Urinary bladder (tissue), 4 donors: ENCODE results near the gene ACSS3. TPM values are rescaled to one million over a fixed set of nuclear protein-coding genes. Genes with fewer than 3 reads are reported as not detected.

ENCODE experiments used
- DNase-seq: peaks from one replicate; pipeline ENCODE4 v3.0.0-alpha.2; 2015; ENCODE audit errors: extremely low spot score
- H3K27ac ChIP-seq: one replicate; pipeline ENCODE4 v1.5.1; 2013; ENCODE audit warnings: low read depth, mild to moderate bottlenecking, moderate library complexity
- H3K36me3 ChIP-seq: one replicate; pipeline ENCODE4 v1.6.1; 2013; ENCODE audit warnings: mild to moderate bottlenecking, moderate library complexity; ENCODE audit not compliant: insufficient read depth
- H3K4me1 ChIP-seq: one replicate; pipeline ENCODE4 v1.6.1; 2013; ENCODE audit warnings: mild to moderate bottlenecking, moderate library complexity; ENCODE audit not compliant: insufficient read depth
- H3K4me3 ChIP-seq: one replicate; pipeline ENCODE4 v1.5.1; 2013; ENCODE audit warnings: low read depth, low read length
- WGBS: extraction: QIAGEN DNeasy Blood & Tissue Kit; methylation state at CpG from one replicate; pipeline ENCODE4 v1.1.7; 2013; 5-methylcytosine and 5-hydroxymethylcytosine counted together
- polyA plus RNA-seq: library from polyadenylated mRNA; stranded (reverse); fragments of 200-250 nt; gene quantifications from one replicate; pipeline ENCODE4 v1.2.3, GENCODE V29; 2013
- total RNA-seq: library from RNA; depleted of rRNA; stranded (reverse); fragments of >200 nt; gene quantifications from one replicate; pipeline ENCODE4 v1.2.3, GENCODE V29; 2014
- donor health status: healthy with polysubstance abuse.
- donor health status: healthy.

The ACSS3 gene
- total and polyA plus RNA-seq, 2 donors = 7.8 to 39.7 TPM

- 95% methylated on average over 8 of the region's 8 CpGs for whole genome bisulfite sequencing
- Histone ChIP-seq H3K27ac (no peak overlapping the region), H3K4me1 (no peaks in the 10 kb centered on the region), H3K4me3 (no peak overlapping the region), H3K36me3 (no peaks in the 10 kb centered on the region)
- no peak for DNase-seq
Observed at GRCh38 chr12:81125691-81126090, 47.8 kb downstream of the ACSS3 start.

GRCh38 chr12:81128930-81129554 lies 51.2 kb downstream of the ACSS3 start:
- no peak overlapping the region for H3K27ac ChIP-seq
- H3K4me3 ChIP-seq = no peak overlapping the region
- H3K36me3 ChIP-seq = no peaks in the 10 kb centered on the region
- no peaks in the 10 kb centered on the region for H3K4me1 ChIP-seq
- no peak for DNase-seq
- 13% methylated on average over 2 of the region's 2 CpGs for WGBS

- H3K36me3 ChIP-seq = peaks cover 2% of the 10 kb centered on the region
- DNase-seq = no peak
- no peaks in the 10 kb centered on the region for H3K4me1 ChIP-seq
- no peak overlapping the region for H3K4me3 ChIP-seq
- H3K27ac ChIP-seq = no peak overlapping the region
Observed at GRCh38 chr12:81136519-81136918, 58.6 kb downstream of the ACSS3 start.

GRCh38 chr12:81137801-81138200 lies 59.9 kb downstream of the ACSS3 start:
- peaks cover 2% of the 10 kb centered on the region for H3K36me3 ChIP-seq
- DNase-seq = no peak
- H3K4me1 ChIP-seq = no peaks in the 10 kb centered on the region
- 71% methylated on average over 2 of the region's 2 CpGs for WGBS
- no peak overlapping the region for H3K4me3 ChIP-seq
- H3K27ac ChIP-seq = no peak overlapping the region

- 99% methylated on average over 1 of the region's 1 CpG for WGBS
- Histone ChIP-seq H3K4me3 (no peak overlapping the region), H3K4me1 (no peaks in the 10 kb centered on the region), H3K27ac (no peak overlapping the region), H3K36me3 (peaks cover 2% of the 10 kb centered on the region)
- no peak for DNase-seq
Observed at GRCh38 chr12:81141217-81141616, 63.3 kb downstream of the ACSS3 start.

DNA sequence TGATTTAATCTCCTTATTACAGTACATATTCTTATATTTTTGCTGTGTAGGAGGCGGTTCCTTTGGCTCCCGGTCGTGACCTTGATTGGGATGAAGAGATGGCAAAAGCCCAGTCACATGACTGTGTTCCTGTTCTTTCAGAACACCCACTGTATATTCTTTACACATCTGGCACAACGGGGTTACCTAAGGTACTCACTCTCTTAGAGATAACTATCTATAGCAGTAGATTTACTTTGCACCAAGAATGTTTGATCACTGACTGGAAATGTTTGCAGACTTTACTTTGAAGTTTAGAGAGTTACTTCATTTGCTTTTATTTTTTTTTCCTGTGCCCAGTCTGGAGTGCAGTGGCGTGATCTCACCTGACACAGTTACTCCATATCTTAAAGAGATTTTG lies 65.2 kb downstream of the ACSS3 start:
- Histone ChIP-seq H3K27ac (no peak overlapping the region), H3K36me3 (no peaks in the 10 kb centered on the region), H3K4me1 (no peaks in the 10 kb centered on the region), H3K4me3 (no peak overlapping the region)
- no peak for DNase-seq
- WGBS = 66% methylated on average over 5 of the region's 5 CpGs

GRCh38 chr12:81146228-81147225 lies 68.6 kb downstream of the ACSS3 start:
- no peaks in the 10 kb centered on the region for H3K36me3 ChIP-seq
- WGBS = 81% methylated on average over 3 of the region's 3 CpGs
- H3K27ac ChIP-seq = no peak overlapping the region
- H3K4me1 ChIP-seq = no peaks in the 10 kb centered on the region
- H3K4me3 ChIP-seq = no peak overlapping the region
- no peak for DNase-seq

- Histone ChIP-seq H3K4me1 (no peaks in the 10 kb centered on the region), H3K4me3 (no peak overlapping the region), H3K27ac (no peak overlapping the region), H3K36me3 (no peaks in the 10 kb centered on the region)
- 84% methylated on average over 4 of the region's 4 CpGs for WGBS
- no peak for DNase-seq
Observed at GRCh38 chr12:81147292-81147919, 69.5 kb downstream of the ACSS3 start.

- no peak for DNase-seq
- H3K27ac ChIP-seq = no peak overlapping the region
- no peaks in the 10 kb centered on the region for H3K4me1 ChIP-seq
- no peaks in the 10 kb centered on the region for H3K36me3 ChIP-seq
- 87% methylated on average over 4 of the region's 4 CpGs for WGBS
- no peak overlapping the region for H3K4me3 ChIP-seq
Observed at GRCh38 chr12:81150382-81150781, 72.5 kb downstream of the ACSS3 start.

DNA sequence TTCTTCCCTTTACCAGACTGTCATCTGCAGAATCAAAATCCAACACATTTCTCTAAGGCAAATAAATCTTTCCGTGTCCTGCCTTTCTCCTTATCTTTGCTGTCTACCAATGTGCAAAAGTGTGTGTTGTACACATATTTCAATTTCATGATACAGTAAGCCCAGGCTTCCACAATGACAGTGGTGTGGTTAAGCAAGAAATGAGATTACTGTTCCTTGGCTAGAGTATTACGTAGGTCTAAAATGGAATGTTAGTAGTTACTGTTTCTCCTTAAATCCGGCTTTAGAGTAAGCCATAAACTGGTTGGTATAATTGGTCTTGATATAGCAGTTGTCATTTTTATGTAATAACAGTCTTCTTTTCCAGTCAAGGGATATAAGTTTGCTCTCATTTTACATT lies 82.0 kb downstream of the ACSS3 start:
- no peaks in the 10 kb centered on the region for H3K4me1 ChIP-seq
- peaks cover 2% of the 10 kb centered on the region for H3K36me3 ChIP-seq
- no peak for DNase-seq
- WGBS = 62% methylated on average over 3 of the region's 3 CpGs
- H3K27ac ChIP-seq = no peak overlapping the region
- H3K4me3 ChIP-seq = no peak overlapping the region

DNA sequence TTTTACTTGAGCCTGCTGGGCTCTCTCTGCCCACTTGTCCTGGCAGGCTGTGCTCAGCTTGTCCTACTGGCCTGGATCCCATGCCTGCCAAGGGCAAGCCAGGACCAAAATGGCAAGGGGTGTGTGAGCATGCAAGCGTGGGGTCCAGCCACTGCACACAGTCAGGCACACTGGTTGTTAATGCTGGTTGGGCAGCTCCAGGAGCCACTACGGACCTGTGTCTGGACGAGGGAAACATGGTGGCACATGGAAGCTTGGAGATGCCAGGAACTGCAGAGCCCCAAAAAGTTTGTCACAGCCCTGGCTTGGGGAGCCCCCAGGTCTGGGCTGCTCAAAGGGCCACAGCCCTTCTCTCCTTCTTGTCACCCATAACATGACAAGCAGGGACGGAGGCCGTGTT lies 83.8 kb downstream of the ACSS3 start:
- Histone ChIP-seq H3K27ac (no peak overlapping the region), H3K4me3 (no peak overlapping the region), H3K4me1 (no peaks in the 10 kb centered on the region), H3K36me3 (peaks cover 2% of the 10 kb centered on the region)
- 91% methylated on average over 5 of the region's 5 CpGs for WGBS
- no peak for DNase-seq

GRCh38 chr12:81162391-81163136 lies 84.7 kb downstream of the ACSS3 start:
- H3K4me1 ChIP-seq = no peaks in the 10 kb centered on the region
- H3K4me3 ChIP-seq = no peak overlapping the region
- no peak for DNase-seq
- 88% methylated on average over 4 of the region's 4 CpGs for WGBS
- H3K27ac ChIP-seq = no peak overlapping the region
- H3K36me3 ChIP-seq = peaks cover 2% of the 10 kb centered on the region

DNA sequence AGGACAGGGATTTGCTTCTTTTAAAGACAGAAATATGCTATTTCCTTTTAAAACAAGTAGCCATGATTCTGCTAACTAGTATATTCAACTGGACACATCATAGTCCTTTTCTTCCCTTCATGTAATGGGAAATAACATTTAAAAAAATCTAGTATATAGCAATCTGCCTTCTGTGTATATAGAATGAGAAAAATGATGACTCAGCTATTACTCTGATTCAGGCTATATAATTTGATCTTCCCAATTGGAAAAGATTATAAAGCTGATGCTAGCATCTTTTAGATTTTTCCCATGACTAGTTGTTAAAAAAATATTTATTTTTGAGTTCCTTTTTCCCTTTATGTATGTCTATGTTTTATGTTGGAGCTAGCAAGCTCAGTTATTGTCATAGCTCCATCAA lies 86.9 kb downstream of the ACSS3 start:
- Histone ChIP-seq H3K4me3 (no peak overlapping the region), H3K27ac (no peak overlapping the region), H3K4me1 (no peaks in the 10 kb centered on the region), H3K36me3 (no peaks in the 10 kb centered on the region)
- no peak for DNase-seq
